HCT116 (cell line): Measurements from ENCODE around the gene PACRGL.

ENCODE experiments used
- CBX3 ChIP-seq: IDR thresholded peaks from 2 replicates; pipeline ENCODE4 v1.6.1; 2012; ENCODE audit warnings: low read depth
- CTCF ChIP-seq, 3 experiments: fragments of 200-600 bp in 1 of 3; sonication (generic) in 1 of 3; IDR thresholded peaks in 2 of 3; conservative IDR thresholded peaks in 1 of 3; 2 replicates each; pipeline ENCODE4 v1.5.1; 2012 to 2017; ENCODE audit warnings: low read depth in 2 of 3, low read length in 2 of 3, antibody characterized with exemption in 1 of 3, borderline replicate concordance in 1 of 3, control low read depth in 1 of 3, mild to moderate bottlenecking in 1 of 3, mixed read lengths in 1 of 3, mixed run types in 1 of 3, moderate library complexity in 1 of 3; ENCODE audit not compliant: insufficient read depth in 1 of 3
- EZH2phosphoT487 ChIP-seq: fragments of 200-600 bp; IDR thresholded peaks from 2 replicates; pipeline ENCODE4 v1.6.1; 2018; ENCODE audit warnings: antibody characterized with exemption, borderline replicate concordance
- MAX ChIP-seq: IDR thresholded peaks from 2 replicates; pipeline ENCODE4 v1.6.1; 2012
- POLR2A ChIP-seq: IDR thresholded peaks from 2 replicates; pipeline ENCODE4 v1.7.0; 2011; ENCODE audit warnings: borderline replicate concordance; ENCODE audit not compliant: insufficient read depth, insufficient read length; ENCODE audit errors: extremely low read depth
- POLR2AphosphoS5 ChIP-seq: IDR thresholded peaks from 2 replicates; pipeline ENCODE4 v1.6.1; 2011; ENCODE audit warnings: mild to moderate bottlenecking, low read depth, low read length, moderate library complexity
- REST ChIP-seq: IDR thresholded peaks from 2 replicates; pipeline ENCODE4 v1.6.1; 2012; ENCODE audit warnings: low read depth
- SIN3A ChIP-seq: IDR thresholded peaks from 2 replicates; pipeline ENCODE4 v1.6.1; 2012; ENCODE audit warnings: low read depth
- YY1 ChIP-seq: IDR thresholded peaks from 2 replicates; pipeline ENCODE4 v1.6.1; 2011; ENCODE audit warnings: low read length, low read depth, moderate library complexity, mild to moderate bottlenecking; ENCODE audit not compliant: insufficient replicate concordance; ENCODE audit errors: extremely low read depth
- ZFX ChIP-seq: fragments of 450-650 bp; IDR thresholded peaks from 2 replicates; pipeline ENCODE4 v1.6.1; 2017
- ZNF274 ChIP-seq: fragments of 200-500 bp; sonication (Bioruptor generic); IDR thresholded peaks from 2 replicates; pipeline ENCODE4 v1.6.1; 2014; ENCODE audit warnings: mild to moderate bottlenecking, low read depth, low read length, inconsistent platforms

- TF ChIP-seq CBX3 (no peak), POLR2AphosphoS5 (no peak), ZFX (no peak), CTCF (IDR thresholded peaks at IDR 0.05 in 2 of 3, conservative IDR thresholded peaks at IDR 0.05 in 1 of 3; ENCODE audit: borderline replicate concordance in 1 of 3, insufficient read depth in 1 of 3, low read depth in 2 of 3, low read length in 2 of 3) (no peak), SIN3A (no peak), ZNF274 (no peak), YY1 (no peak), REST (no peak), MAX (no peak), POLR2A (no peak), EZH2phosphoT487 (no peak)
Observed at GRCh38 chr4:20678400-20678799, 21.9 kb upstream of the PACRGL start.
